HG03342 (cell line): ENCODE results near the gene TCF7.
"Not testable (repeated sequence)": the region's sequence is repeated elsewhere in the genome, so short reads cannot be mapped to it uniquely, and the experiment has no call there.

ENCODE experiments used
- ATAC-seq: cut with Tn5 transposase; IDR thresholded peaks from one replicate; pipeline ENCODE4 v1.9.1; 2021; ENCODE audit warnings: mild to moderate bottlenecking, moderate library complexity; ENCODE audit not compliant: unreplicated experiment

TCF7 gene

GRCh38 chr5:134142806-134143205 lies 28.3 kb downstream of the TCF7 start:
- no peak for ATAC-seq

DNA sequence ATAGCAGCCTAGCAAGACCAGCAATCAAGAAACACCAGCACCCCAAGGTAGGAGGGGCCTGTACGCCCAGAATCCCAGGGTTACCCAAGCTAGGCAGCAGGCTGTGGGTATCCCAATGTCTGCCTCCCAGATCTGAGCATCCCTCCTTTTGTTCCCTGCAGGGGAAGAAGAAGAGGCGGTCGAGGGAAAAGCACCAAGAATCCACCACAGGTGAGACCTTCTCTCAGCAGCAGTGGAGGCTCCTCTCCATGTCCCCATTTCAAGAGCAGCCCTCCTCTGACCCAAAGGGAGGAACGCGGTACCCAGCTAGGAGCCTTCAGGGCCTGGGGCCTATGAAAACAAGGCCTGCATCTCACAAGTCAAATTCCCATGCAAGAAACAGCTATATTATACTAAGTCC lies 28.9 kb downstream of the TCF7 start:
- ATAC-seq: no peak

- no peak for ATAC-seq
Measured at GRCh38 chr5:134143944-134144941, 29.8 kb downstream of the TCF7 start.

DNA sequence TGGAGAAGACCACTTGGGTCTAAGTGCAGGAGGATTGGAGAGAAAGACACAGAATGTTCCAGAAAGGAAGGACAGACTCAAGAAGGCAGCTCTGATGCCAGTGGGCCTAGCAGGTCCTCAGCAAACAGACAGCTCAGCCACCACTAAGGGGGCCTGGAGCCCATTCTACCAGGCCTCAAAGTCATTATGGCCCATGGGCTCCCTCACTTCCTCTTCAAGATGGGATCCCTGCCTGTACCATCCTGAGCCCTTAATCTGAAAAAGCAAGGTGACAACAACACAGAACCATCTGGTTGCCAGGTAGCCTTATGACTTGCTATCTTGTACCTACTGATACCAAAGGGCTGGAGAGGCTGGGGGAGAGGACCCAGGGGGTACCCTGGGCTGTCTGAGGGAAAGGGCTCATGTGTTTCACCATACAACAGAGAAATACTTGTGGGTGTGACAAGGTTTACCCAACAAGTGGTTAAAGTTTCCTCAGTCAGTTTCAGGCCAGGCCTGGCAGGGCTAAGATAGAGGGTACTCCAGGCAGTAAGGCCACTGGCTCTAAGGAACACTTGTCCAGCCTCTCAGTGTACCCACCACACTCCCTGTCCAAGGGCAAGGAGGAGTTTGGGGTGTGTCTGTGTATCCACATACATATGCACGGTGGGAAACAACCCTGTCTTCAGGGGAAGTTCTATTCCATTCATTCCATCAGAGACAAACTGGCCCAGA lies 30.7 kb downstream of the TCF7 start:
- no peak for ATAC-seq

- no peak for ATAC-seq
Measured at GRCh38 chr5:134145779-134146581, 31.5 kb downstream of the TCF7 start.

DNA sequence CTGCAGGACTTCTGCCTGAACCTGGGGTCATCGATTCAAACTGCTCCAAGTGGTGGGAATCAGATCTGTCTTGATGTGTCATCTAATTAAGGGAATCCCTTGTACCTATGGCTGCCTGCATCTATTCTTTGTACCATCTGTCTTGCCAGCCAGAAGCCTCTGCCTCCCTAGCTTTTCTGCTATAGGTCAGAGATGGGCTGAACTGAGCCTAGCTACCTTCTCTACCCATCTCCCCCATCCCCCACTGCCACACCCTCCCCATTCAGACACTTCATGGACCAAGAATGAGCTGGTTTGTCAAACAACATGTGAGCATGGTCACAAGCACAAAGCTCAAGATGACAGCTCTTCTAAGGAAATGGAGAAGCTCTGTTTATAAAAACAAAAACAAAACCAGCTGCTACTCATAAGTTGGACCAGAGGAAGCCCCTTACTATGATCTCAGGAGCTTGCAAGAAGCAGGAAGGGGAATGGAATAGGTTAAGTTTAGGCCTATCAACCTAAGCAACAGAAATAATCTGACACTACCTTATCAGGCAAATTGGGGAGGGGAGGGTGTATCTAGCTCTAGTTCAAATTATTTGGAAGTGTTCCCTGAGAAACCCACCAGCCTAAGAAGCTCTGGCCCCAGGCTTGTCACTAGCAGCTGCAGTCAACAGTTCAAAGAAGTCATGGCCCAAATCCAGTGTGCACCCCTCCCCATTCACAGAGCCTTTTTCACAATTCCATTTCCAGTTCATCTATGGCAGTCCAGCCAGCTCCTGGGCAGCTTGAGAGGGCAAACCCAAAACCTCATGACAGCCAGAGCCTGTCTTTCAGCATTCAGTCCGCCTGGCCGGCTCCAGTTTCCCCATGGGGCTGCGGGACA lies 32.4 kb downstream of the TCF7 start:
- no peak for ATAC-seq

DNA sequence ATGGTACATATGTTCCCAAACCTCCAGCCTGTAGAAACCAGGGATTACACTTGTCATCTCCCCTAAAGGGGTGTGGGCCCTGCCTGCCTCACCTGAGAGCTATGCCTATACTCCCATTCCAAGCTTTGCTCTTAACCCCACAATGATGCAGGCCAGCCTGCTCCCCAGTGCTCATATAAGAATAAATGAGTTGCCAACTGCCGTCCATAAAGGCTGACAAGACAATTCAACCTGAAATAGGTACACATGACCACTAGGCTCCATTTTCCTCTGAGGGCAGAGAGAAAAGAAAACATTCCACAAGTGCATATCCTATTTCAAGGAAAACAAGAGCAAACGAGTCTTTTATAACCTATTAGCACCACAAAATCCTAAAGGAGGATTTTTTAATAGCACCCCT lies 33.8 kb downstream of the TCF7 start:
- no peak for ATAC-seq

DNA sequence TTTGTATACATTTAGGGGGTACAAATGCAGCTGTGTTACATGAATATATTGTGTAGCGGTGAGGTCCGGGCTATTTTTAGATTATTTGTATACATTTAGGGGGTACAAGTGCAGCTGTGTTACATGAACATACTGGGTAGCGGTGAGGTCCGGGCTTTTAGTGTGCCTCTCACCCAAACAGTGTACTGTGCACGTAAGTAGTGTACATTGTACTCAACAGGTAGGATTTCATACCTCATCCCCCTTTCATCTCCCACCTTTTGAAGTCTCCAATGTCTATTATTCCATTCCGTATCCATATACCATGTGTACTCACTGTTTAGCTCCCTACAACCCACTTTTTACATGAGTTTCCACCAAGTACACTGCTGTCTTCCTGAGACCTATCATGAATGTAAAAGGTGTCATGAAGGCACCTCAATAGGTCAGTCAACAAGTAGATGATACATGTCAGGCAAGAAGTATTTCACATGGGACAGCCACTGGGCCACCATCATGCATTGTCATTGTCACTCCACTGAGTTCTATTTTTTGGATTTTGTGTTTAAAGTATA lies 34.6 kb downstream of the TCF7 start:
- ATAC-seq: no peak

GRCh38 chr5:134149571-134150303 lies 35.3 kb downstream of the TCF7 start:
- no peak for ATAC-seq

DNA sequence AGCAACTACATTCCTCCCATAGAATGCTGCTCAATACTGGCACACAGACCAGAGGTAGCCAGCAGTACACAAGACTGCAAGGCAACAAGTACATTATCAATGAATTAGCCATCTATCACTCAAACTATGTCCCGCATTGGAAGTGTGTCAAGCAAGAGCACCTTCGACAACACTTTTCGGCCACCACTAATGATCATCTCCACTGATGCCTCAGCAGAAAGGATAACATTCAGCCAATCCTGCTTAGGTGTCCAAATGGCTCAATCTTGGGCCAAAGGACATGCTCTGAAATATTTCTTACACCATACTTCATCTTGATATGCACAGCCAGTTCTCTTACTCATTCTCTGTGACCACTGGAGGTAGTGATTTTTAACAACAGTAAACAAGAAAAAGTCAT lies 37.2 kb downstream of the TCF7 start:
- ATAC-seq: no peak

GRCh38 chr5:134152173-134152832 lies 37.8 kb downstream of the TCF7 start:
- ATAC-seq: not testable (repeated sequence)

DNA sequence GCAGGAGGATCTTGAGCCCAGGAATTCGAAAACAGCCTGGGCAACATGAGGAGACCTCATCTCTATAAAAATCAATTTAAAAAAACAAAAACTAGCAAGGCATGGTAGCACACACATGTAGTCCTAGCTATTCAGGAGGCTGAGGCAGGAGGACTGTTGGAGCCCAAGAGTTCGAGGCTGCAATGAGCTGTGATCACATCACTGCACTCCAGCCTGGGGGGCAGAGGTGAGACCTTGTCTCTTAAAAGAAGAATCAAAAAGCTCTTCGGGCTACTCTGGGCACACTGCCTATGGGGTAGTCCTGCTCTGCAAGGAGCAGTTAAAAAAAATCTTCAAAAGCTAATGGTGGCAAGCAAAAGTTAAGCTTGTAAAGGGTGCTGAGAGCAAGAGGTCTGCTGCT lies 38.8 kb downstream of the TCF7 start:
- ATAC-seq: no peak

GRCh38 chr5:134153657-134154056 lies 39.2 kb downstream of the TCF7 start:
- no peak for ATAC-seq

DNA sequence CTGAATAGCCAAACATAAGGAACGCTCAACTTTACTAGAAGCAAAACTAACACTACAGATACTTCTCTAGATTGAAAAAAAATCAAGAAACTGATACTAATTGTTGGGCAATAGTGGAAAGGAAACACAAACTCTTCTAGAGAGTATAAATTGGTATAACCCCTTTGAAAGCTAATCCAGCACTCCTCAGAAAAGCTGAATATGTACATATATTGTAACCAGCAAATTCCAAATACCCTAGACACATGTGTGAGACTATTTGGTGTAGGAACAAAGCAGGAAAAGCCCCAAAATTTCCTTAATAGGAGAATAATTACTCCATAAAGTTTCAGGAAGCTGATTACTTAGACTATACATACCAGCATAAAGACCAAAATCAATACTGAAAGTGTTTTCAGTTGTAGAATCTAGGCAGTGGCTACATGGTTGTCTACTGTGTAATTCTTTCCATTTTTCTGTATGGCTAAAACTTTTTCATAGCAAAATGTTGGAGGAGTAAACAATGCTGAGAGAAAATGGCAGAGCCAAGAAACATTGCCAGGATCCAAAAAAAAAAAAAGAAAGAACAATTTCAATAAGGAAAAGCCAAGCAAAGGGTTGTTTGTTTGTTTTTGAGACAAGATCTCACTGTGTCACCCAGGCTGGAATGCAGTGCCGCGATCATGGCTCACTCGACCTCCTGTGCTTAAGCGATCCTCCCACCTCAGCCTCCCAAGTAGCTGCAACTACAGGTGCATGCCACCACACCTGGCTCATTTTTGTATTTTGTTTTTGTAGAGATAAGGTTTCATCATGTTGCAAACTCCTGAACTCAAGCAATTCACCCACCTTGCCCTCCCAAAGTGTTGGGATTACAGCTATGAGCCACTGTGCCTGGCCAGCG lies 47.3 kb downstream of the TCF7 start:
- ATAC-seq: no peak

GRCh38 chr5:134162592-134162991 lies 48.1 kb downstream of the TCF7 start:
- ATAC-seq: no peak

DNA sequence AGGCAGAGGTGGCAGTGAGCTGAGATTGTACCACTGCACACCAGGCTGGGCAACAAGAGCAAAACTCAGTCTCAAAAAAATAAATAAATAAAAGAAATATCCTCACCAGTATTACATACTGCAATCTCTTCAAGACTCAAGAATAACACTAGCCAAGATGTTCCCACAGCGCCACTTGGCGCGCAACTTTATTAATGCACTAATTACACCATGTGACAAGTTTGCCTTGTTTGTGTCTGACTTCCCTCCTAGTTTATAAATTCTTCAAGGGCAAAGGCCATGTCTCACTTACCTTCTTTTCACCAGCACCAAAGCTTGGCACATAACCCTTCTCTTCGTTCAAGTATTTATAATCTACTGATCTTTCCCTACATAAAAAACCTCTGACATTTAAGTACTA lies 57.5 kb downstream of the TCF7 start:
- no peak for ATAC-seq
